Nephron (organoid): ENCODE measurements around the gene CALML3.
A peak's percentile ranks its signal among the peaks of the same experiment; 100 is the strongest.

ENCODE experiments used
- H3K27ac Mint-ChIP-seq, 3 experiments: 2 replicates each; pipeline ENCODE4 v1.8.0; 2020; ENCODE audit warnings: mixed read lengths in 3 of 3, mild to moderate bottlenecking in 2 of 3, moderate library complexity in 1 of 3
- H3K27me3 Mint-ChIP-seq: 2 replicates; pipeline ENCODE4 v1.8.0; 2021; ENCODE audit warnings: low read depth, mild to moderate bottlenecking, moderate library complexity, mixed read lengths
- H3K36me3 Mint-ChIP-seq: 2 replicates; pipeline ENCODE4 v1.8.0; 2020; ENCODE audit warnings: low read depth, mixed read lengths
- H3K4me1 Mint-ChIP-seq: 2 replicates; pipeline ENCODE4 v1.8.0; 2020; ENCODE audit warnings: mixed read lengths
- H3K4me3 Mint-ChIP-seq, 3 experiments: 2 replicates each; pipeline ENCODE4 v1.8.0; 2020; ENCODE audit warnings: mild to moderate bottlenecking in 3 of 3, mixed read lengths in 3 of 3, moderate library complexity in 2 of 3
- H3K9me3 Mint-ChIP-seq: 2 replicates; pipeline ENCODE4 v1.8.0; 2020; ENCODE audit warnings: mixed read lengths
- CTCF ChIP-seq, 3 experiments: fragments of 200-600 bp; sonication (generic); IDR thresholded peaks; one replicate each; pipeline ENCODE4 v1.5.0; 2021; ENCODE audit warnings: antibody characterized with exemption in 3 of 3; ENCODE audit not compliant: unreplicated experiment in 3 of 3

Gene CALML3

GRCh38 chr10:5543623-5544022 is 18.9 kb downstream of the CALML3 start:
- peaks cover 11% of the 10 kb centered on the region for H3K4me1 Mint-ChIP-seq
- no peak for TF ChIP-seq CTCF (IDR thresholded peaks at IDR 0.05; ENCODE audit: unreplicated experiment in 3 of 3)
- peaks cover 12% of the 10 kb centered on the region for H3K36me3 Mint-ChIP-seq
- no peaks in the 10 kb centered on the region for H3K27me3 Mint-ChIP-seq
- no peak overlapping the region for H3K4me3 Mint-ChIP-seq
- H3K9me3 Mint-ChIP-seq: peaks cover 24% of the 10 kb centered on the region
- no peak overlapping the region for H3K27ac Mint-ChIP-seq

- H3K9me3 Mint-ChIP-seq: peaks cover 24% of the 10 kb centered on the region
Measured at GRCh38 chr10:5544216-5544805, 19.6 kb downstream of the CALML3 start.

GRCh38 chr10:5545011-5545410 is 20.2 kb downstream of the CALML3 start:
- Mint-ChIP-seq H3K27ac (no peak overlapping the region), H3K36me3 (peaks cover 12% of the 10 kb centered on the region), H3K27me3 (no peaks in the 10 kb centered on the region), H3K4me3 (no peak overlapping the region), H3K4me1 (peaks cover 6% of the 10 kb centered on the region), H3K9me3 (peaks cover 21% of the 10 kb centered on the region)
- TF ChIP-seq CTCF (IDR thresholded peaks at IDR 0.05; ENCODE audit: unreplicated experiment in 3 of 3): no peak

More at GRCh38 chr10:5544216-5544805, 19.6 kb downstream of the CALML3 start:
- Mint-ChIP-seq H3K27ac (no peak overlapping the region), H3K36me3 (peaks cover 12% of the 10 kb centered on the region), H3K4me3 (no peak overlapping the region), H3K4me1 (peaks cover 6% of the 10 kb centered on the region), H3K27me3 (no peaks in the 10 kb centered on the region)
- TF ChIP-seq CTCF (IDR thresholded peaks at IDR 0.05; ENCODE audit: unreplicated experiment in 3 of 3): no peak

- Mint-ChIP-seq H3K27me3 (no peaks in the 10 kb centered on the region), H3K27ac (no peak overlapping the region), H3K4me3 (no peak overlapping the region), H3K9me3 (peaks cover 20% of the 10 kb centered on the region), H3K4me1 (peaks cover 8% of the 10 kb centered on the region), H3K36me3 (peaks cover 11% of the 10 kb centered on the region)
- no peak for TF ChIP-seq CTCF (IDR thresholded peaks at IDR 0.05; ENCODE audit: unreplicated experiment in 3 of 3)
Measured at GRCh38 chr10:5545426-5545777, 20.6 kb downstream of the CALML3 start.

- H3K36me3 Mint-ChIP-seq: peaks cover 7% of the 10 kb centered on the region
- H3K27ac Mint-ChIP-seq: peak overlapping the region in 1 of 3 experiments; percentile 69
- no peaks in the 10 kb centered on the region for H3K27me3 Mint-ChIP-seq
- H3K9me3 Mint-ChIP-seq: peaks cover 16% of the 10 kb centered on the region
- no peak for TF ChIP-seq CTCF (IDR thresholded peaks at IDR 0.05; ENCODE audit: unreplicated experiment in 3 of 3)
- peaks cover 11% of the 10 kb centered on the region for H3K4me1 Mint-ChIP-seq
- peak overlapping the region in 1 of 3 experiments; percentile 2 for H3K4me3 Mint-ChIP-seq
Measured at GRCh38 chr10:5545778-5546710, 21.3 kb downstream of the CALML3 start.
